T47D (cell line): ENCODE measurements around the gene ZNF213.

ENCODE experiments used
- DNase-seq, 2 experiments: peaks; one replicate each; pipeline versions ENCODE4 v3.0.0 to v3.0.0-alpha.2; 2011 to 2012; ENCODE audit warnings: low read depth in 1 of 2, low spot score in 1 of 2
- JUND ChIP-seq: IDR thresholded peaks from 2 replicates; pipeline ENCODE4 v1.6.1; 2012; ENCODE audit warnings: low read depth
- in situ Hi-C: cut with HindIII; loops from 2 replicates; pipeline ENCODE4 v1.10.0; 2016; ENCODE audit warnings: low sequenced_read_pairs, low pct_unique_long_range_greater_than_20kb

The ZNF213 gene

GRCh38 chr16:3094289-3095027 lies 40.4 kb upstream of the ZNF213 start:
- no peak for TF ChIP-seq JUND

DNA sequence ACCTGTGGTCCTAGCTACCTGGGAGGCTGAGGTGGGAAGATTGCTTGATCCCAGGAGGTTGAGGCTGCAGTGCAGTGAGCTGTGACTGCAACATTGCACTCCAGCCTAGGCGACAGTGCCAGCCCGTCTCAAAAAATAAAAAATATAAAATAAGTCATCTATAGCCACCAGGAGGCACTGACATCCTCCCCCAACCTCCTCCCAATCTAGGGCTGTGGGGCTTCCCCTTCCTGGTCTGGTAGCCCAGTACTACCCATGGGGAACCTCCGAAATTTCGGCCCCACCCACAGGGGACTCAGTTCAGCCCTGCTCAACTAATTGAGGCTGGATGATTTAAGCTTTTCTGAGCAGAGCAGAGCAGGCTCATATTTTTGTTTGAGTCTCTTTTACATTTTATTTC lies 39.0 kb upstream of the ZNF213 start:
- no peak for TF ChIP-seq JUND
- in situ Hi-C loops: no loop called here
- DNase-seq: no peak

More at GRCh38 chr16:3094289-3095027, 40.4 kb upstream of the ZNF213 start:
- in situ Hi-C loops: no loop called here
- DNase-seq: peak in 1 of 2 experiments; percentile 73

GRCh38 chr16:3096362-3096761 lies 38.5 kb upstream of the ZNF213 start:
- DNase-seq: no peak
- in situ Hi-C loops: no loop called here

DNA sequence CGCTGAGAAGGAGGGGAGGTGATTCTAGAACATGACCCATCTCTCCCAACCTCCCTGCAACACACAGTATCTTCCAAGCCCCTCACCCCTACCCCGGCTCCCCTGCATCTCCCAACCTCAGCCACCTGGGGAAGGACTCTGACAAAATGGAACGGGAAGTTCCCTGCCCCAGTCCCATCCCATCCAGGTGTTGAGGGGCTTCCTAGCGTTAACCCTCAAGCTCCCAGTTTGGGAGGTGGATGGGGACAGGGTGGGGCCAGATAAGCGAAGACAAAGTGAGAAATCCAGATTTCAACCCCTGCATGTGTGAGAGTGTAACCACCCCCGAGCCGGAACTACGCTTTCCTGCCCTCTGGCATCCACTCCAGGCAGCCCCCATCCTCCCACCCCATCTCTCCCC lies 37.6 kb upstream of the ZNF213 start:
- DNase-seq: no peak
- in situ Hi-C loops: no loop called here
- no peak for TF ChIP-seq JUND

More at GRCh38 chr16:3096362-3096761, 38.5 kb upstream of the ZNF213 start:
- no peak for TF ChIP-seq JUND

- TF ChIP-seq JUND: no peak
- in situ Hi-C loops: no loop called here
- no peak for DNase-seq
Measured at GRCh38 chr16:3098459-3099394, 36.1 kb upstream of the ZNF213 start, which contains the start of gene ZSCAN10. ZSCAN10 (minus strand) TSS chr16:3099294; CDS start chr16:3092937, 6,357 bp downstream.

DNA sequence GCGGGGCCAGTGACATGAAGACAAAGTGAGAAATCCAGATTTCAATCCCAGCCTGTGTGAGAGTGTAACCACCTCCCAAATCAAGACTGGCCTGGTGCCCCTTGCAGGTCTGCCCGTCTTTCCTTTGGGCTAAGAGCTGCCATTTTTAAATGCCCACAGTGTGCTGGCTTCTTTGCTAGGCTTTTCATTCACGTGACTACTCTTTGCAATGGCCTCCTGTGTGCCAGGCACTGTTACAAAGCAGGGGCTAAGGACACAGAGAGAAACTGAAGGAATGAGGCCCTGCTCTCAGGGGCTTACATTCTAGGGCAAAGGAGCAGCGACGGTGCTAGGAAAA lies 35.5 kb upstream of the ZNF213 start:
- in situ Hi-C loops: no loop called here
- DNase-seq: no peak
- TF ChIP-seq JUND: no peak

- in situ Hi-C loops: no loop called here
- peak; percentile 93 to 96 for DNase-seq
- no peak for TF ChIP-seq JUND
Measured at GRCh38 chr16:3099732-3100499, 34.9 kb upstream of the ZNF213 start.

DNA sequence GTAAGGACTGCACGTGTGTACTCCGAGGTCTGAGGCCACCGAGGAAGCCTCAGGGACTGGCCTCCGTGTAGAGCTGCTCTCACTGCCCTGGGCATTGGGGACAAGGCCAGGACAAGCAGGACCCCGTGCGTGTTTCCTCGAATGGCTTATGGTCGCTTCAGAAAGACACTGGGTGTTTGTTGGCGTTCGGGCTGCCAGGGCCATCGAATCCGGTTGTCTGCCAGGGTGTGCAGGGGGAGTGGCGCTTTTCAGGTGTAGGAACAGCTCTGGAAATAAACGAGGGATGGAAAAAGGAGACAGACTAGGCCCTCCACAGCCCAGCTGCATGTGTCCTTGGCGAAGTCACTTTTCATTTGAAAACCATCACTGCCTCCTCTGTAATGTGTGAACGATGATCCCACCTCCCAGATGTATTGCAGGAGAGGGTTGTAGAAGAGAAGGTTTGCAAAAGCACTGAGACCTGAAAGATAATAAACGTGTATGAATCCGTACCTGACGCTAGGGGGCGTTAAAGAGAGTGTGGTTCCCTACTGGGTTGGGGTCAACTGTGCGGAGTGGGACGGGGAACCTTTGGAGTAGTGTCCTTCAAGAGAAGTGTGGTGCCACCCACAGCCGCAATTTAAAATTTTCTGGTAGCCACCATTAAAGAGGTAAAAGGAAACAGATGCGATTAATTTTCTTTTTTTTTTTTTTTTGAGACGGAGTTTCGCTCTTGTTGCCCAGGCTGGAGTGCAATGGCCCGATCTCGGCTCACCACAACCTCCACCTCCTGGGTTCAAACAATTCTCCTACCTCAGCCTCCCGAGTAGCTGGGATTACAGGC lies 33.6 kb upstream of the ZNF213 start:
- peak in 1 of 2 experiments; percentile 73 for DNase-seq

GRCh38 chr16:3101841-3102470 lies 32.9 kb upstream of the ZNF213 start:
- in situ Hi-C loops: no loop called here
- DNase-seq: no peak
- TF ChIP-seq JUND: no peak

More for the DNA sequence above, 33.6 kb upstream of the ZNF213 start:
- in situ Hi-C loops: no loop called here
- TF ChIP-seq JUND: no peak

DNA sequence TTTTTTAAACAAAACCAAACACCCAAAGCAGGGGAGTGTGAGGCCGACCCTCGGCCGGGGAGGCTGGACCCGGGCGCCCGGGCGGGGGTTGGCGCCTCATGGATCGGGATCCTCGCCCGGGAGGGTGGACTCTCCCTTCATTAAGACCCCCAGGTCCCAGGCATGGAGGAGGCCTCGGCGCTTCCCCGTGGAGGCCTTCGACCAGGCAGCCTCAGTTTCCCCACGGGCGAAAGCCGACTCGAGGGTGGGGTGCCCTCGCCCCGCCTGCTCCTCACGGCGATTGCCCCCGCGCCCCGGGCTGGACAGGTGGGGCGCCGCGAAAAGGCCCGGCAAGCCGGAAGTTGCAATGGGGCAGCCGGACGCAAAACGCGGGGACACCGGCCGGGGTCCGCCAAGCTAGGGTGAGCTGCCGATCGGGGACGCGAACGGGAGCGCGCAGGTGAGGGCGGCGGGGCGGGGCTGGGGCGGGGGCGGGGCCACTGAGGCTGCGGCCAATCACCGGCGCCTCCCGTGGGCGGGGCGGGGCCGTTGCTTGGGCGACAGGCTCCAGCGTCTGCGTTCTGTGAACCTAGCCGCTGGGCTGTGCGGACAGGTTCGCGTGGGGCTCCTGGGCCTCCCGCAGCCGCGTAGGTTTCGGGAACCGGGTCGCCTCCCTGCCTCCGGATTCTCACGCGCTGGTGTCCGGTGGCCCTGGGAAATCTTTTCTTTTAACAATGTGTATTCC lies 28.5 kb upstream of the ZNF213 start:
- peak; percentile 91 to 96 for DNase-seq
- no peak for TF ChIP-seq JUND
- in situ Hi-C loops: no loop called here
